Transverse colon (tissue), 3 donors: ENCODE measurements around the gene PTGDR2.

Experiments
- CTCF ChIP-seq, 5 experiments: fragments of 200-600 bp in 3 of 5; fragments of 450-650 bp in 2 of 5; sonication (generic) in 3 of 5; IDR thresholded peaks; 1 replicate in 2 of 5; 2 replicates in 3 of 5; pipeline ENCODE4 v1.5.1; 2016 to 2017; ENCODE audit warnings: antibody characterized with exemption in 5 of 5, inconsistent platforms in 3 of 5, mild to moderate bottlenecking in 2 of 5, moderate library complexity in 1 of 5
- EP300 ChIP-seq: sonication (generic); formaldehyde crosslinking; IDR thresholded peaks from one replicate; pipeline ENCODE4 v1.6.1; 2017; ENCODE audit warnings: antibody characterized with exemption, low read depth
- POLR2A ChIP-seq: fragments of 450-650 bp; IDR thresholded peaks from one replicate; pipeline ENCODE4 v1.6.1; 2016; ENCODE audit warnings: antibody characterized with exemption, mild to moderate bottlenecking, moderate library complexity

- TF ChIP-seq CTCF (IDR thresholded peaks at IDR 0.05) (no peak), EP300 (no peak), POLR2A (no peak)
Observed at GRCh38 chr11:60902625-60903024, 46.9 kb upstream of the PTGDR2 start.
